Transverse colon (tissue), 4 donors: ENCODE data around the gene CLIC5. TPM values are rescaled to one million over a fixed set of nuclear protein-coding genes. Genes with fewer than 3 reads are reported as not detected.

Source experiments
- DNase-seq: peaks from one replicate; pipeline ENCODE4 v3.0.0-alpha.2; 2019
- H3K27ac ChIP-seq, 4 donors: fragments of 200-600 bp; sonication (generic); 2 replicates each; pipeline ENCODE4 v1.5.1; 2016 to 2018; ENCODE audit warnings: inconsistent platforms in 4 of 4
- H3K27me3 ChIP-seq: fragments of 200-600 bp; sonication (generic); 2 replicates; pipeline ENCODE4 v1.5.1; 2017; ENCODE audit warnings: inconsistent platforms
- H3K36me3 ChIP-seq, 4 donors: fragments of 200-600 bp; sonication (generic); 2 replicates each; pipeline ENCODE4 v1.5.1; 2017 to 2019; ENCODE audit warnings: inconsistent platforms in 4 of 4
- H3K4me1 ChIP-seq, 4 donors: fragments of 200-600 bp; sonication (generic); 2 replicates each; pipeline ENCODE4 v1.5.1; 2017 to 2020; ENCODE audit warnings: inconsistent platforms in 4 of 4
- H3K4me3 ChIP-seq, 4 donors: fragments of 200-600 bp; sonication (generic); 1 replicate in 1 of 4; 2 replicates in 3 of 4; pipeline versions ENCODE4 v1.5.1 to v1.6.1; 2017 to 2019; ENCODE audit warnings: inconsistent platforms in 4 of 4
- H3K9me3 ChIP-seq, 2 donors: fragments of 200-600 bp; sonication (generic); 2 replicates each; pipeline ENCODE4 v1.5.1; 2017 to 2019; ENCODE audit warnings: inconsistent platforms in 2 of 2
- EP300 ChIP-seq: sonication (generic); formaldehyde crosslinking; IDR thresholded peaks from one replicate; pipeline ENCODE4 v1.6.1; 2017; ENCODE audit warnings: antibody characterized with exemption, low read depth
- POLR2A ChIP-seq: fragments of 450-650 bp; IDR thresholded peaks from one replicate; pipeline ENCODE4 v1.6.1; 2016; ENCODE audit warnings: antibody characterized with exemption, mild to moderate bottlenecking, moderate library complexity
- POLR2AphosphoS5 ChIP-seq, 3 donors: sonication (generic); formaldehyde crosslinking; IDR thresholded peaks; one replicate each; pipeline ENCODE4 v1.6.1; 2016; ENCODE audit warnings: antibody characterized with exemption in 3 of 3
- WGBS, 2 donors: methylation state at CpG; one replicate each; pipeline ENCODE4 v1.1.5; 2018; ENCODE audit warnings: low coverage in 1 of 2; 5-methylcytosine and 5-hydroxymethylcytosine counted together
- in situ Hi-C, 4 donors: fragments of 200-750 bp; cut with MboI; loops; one replicate each; pipeline versions ENCODE4 v1.15.0 to v1.15.1; 2017; ENCODE audit warnings: low sequenced_read_pairs in 3 of 4, low pct_ligation_motif_present in 1 of 4, low pct_unique_long_range_greater_than_20kb in 1 of 4
- intact Hi-C: fragments of 100-400 bp; cut with DNase I; formaldehyde crosslinking; loops from one replicate; pipeline ENCODE4 v1.15.1; 2023; ENCODE audit warnings: low total_unique reads
- total RNA-seq, 4 donors: library from RNA; depleted of rRNA; stranded (reverse); fragments of >200 nt; gene quantifications; one replicate each; pipeline ENCODE4 v1.1.0, GENCODE V29; 2016
- TF ChIP-seq, protein P1 (sequence below), 5 experiments: fragments of 200-600 bp in 3 of 5; fragments of 450-650 bp in 2 of 5; sonication (generic) in 3 of 5; IDR thresholded peaks; 1 replicate in 2 of 5; 2 replicates in 3 of 5; pipeline ENCODE4 v1.5.1; 2016 to 2017; ENCODE audit warnings: antibody characterized with exemption in 5 of 5, inconsistent platforms in 3 of 5, mild to moderate bottlenecking in 2 of 5, moderate library complexity in 1 of 5

Gene CLIC5
- total RNA-seq, 4 donors from 2014 or later = 5.0 to 222 (median 149) TPM

DNA sequence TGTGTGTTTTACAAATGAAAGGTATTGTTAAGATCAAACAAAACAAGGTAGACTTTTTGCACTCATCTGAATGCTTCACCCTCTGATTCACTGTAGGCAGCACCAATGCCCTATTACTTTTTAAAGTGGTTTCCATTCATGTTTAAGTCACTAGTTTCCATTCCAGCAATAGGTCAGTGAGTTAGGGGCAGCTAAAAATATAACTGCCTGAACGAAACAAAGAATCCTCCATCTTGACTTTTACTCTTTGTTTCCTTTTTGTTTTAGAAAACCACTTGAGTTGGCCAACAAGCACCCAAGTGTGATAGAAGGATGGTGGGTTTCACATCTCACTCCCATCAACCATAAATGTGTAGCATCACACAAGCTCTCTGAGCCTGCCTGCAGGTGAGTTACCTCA, 25.5 kb downstream of the CLIC5 start:
- whole genome bisulfite sequencing, 2 donors = 77% methylated on average over 1 of the region's 1 CpG; no CpG with 5 or more reads in 1 of the 2 donors
- in situ Hi-C loops (no loop called here), intact Hi-C loops (no loop called here)
- Histone ChIP-seq H3K9me3 (no peaks in the 10 kb centered on the region), H3K4me1 (peaks cover 0 to 28% (median 9%) of the 10 kb centered on the region in 4 donors), H3K27me3 (no peaks in the 10 kb centered on the region), H3K36me3 (no peaks in the 10 kb centered on the region), H3K27ac (no peak overlapping the region), H3K4me3 (no peak overlapping the region)
- TF ChIP-seq POLR2A (no peak), EP300 (no peak)
- no peak for DNase-seq

DNA sequence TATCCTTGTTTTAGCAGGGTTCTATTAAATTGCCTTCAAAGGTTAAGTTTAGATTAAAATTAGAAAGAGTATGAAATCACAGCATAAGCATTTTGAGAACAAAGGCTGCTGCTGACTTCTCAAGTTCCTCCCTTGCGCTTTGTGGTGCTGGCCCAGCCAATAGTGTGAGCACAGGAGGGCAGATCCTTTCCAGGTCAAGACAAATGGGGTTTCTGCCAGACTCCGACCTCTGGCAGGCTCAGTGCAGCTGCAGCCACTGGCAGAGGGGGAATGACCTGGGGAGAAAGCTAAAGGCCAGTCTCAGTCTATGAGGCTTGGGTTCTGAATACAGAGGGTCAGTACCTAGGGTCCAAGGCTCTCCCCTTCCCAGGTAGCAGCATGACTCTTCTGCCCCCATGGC, 27.0 kb downstream of the CLIC5 start:
- H3K4me3 ChIP-seq = no peak overlapping the region
- DNase-seq = no peak
- peaks cover 0 to 31% (median 9%) of the 10 kb centered on the region in 4 donors for H3K4me1 ChIP-seq
- peak overlapping the region in 3 of 4 donors; percentile 55 to 62 (median 57) for H3K27ac ChIP-seq
- H3K9me3 ChIP-seq = no peaks in the 10 kb centered on the region
- 80% methylated on average over 2 of the region's 2 CpGs; no CpG with 5 or more reads in 1 of the 2 donors for WGBS, 2 donors
- no peak for TF ChIP-seq POLR2A
- TF ChIP-seq, protein P1, sequence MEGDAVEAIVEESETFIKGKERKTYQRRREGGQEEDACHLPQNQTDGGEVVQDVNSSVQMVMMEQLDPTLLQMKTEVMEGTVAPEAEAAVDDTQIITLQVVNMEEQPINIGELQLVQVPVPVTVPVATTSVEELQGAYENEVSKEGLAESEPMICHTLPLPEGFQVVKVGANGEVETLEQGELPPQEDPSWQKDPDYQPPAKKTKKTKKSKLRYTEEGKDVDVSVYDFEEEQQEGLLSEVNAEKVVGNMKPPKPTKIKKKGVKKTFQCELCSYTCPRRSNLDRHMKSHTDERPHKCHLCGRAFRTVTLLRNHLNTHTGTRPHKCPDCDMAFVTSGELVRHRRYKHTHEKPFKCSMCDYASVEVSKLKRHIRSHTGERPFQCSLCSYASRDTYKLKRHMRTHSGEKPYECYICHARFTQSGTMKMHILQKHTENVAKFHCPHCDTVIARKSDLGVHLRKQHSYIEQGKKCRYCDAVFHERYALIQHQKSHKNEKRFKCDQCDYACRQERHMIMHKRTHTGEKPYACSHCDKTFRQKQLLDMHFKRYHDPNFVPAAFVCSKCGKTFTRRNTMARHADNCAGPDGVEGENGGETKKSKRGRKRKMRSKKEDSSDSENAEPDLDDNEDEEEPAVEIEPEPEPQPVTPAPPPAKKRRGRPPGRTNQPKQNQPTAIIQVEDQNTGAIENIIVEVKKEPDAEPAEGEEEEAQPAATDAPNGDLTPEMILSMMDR (IDR thresholded peaks at IDR 0.05) = no peak
- TF ChIP-seq EP300 = no peak
- no peak for TF ChIP-seq POLR2AphosphoS5 (IDR thresholded peaks at IDR 0.05)
- in situ Hi-C loops = no loop called here
- H3K27me3 ChIP-seq = no peaks in the 10 kb centered on the region
- no peaks in the 10 kb centered on the region for H3K36me3 ChIP-seq
- intact Hi-C loops = no loop called here

DNA sequence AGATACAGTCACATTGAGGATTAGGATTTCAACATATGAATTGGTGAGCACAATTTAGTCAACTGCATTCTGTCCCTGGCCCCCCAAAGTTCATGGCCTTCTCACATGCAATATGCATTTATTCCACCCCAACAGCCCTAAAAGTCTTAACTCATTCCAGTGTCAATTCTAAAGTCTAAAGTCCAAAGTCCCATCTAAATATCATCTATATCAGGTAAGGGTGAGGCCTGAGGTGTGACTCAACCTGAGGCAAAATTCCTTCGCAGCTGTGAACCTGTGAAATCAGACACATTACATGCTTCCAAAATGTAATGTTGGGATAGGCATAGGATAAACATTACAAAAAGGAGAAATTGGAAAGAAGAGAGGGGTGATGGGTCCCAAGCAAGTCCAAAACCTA, 27.8 kb downstream of the CLIC5 start:
- peak; percentile 29 for DNase-seq

DNA sequence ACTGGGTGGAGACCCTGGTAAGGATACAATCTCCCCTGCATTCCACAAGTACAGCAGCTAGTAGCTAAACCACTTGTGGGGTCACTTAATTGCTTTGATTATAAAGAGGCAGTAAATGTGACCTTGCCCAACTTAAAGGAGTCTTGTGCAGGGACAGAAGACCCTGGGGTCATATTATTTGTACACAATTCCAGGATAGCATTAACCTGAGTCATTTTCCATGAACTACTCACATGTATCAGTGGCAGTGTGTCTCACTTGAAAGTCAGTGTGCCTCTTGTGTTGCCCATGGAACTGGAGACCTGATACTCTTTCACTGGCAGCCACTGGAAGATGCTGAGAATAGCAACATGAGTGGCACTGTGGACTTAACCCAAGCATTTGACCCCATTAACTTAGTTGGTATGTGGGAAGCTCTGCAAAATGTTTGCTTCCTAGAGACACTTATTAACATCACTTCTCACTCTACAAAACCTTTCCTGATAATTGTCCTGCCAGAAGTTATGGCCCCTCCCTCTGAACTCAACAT, 28.9 kb downstream of the CLIC5 start:
- no peak for TF ChIP-seq EP300
- TF ChIP-seq POLR2A = no peak
- TF ChIP-seq, protein P1 (IDR thresholded peaks at IDR 0.05) = no peak
- no peak for TF ChIP-seq POLR2AphosphoS5 (IDR thresholded peaks at IDR 0.05)
- Histone ChIP-seq H3K27me3 (no peaks in the 10 kb centered on the region), H3K27ac (peak overlapping the region in 1 of 4 donors; percentile 62), H3K4me3 (no peak overlapping the region), H3K4me1 (peaks cover 4 to 47% (median 12%) of the 10 kb centered on the region in 4 donors), H3K9me3 (no peaks in the 10 kb centered on the region), H3K36me3 (no peaks in the 10 kb centered on the region)
- no peak for DNase-seq
- in situ Hi-C loops = no loop called here
- intact Hi-C loops = no loop called here

More for the DNA sequence above, 27.8 kb downstream of the CLIC5 start:
- TF ChIP-seq, protein P1 (IDR thresholded peaks at IDR 0.05) = no peak
- no peak for TF ChIP-seq POLR2A
- TF ChIP-seq POLR2AphosphoS5 (IDR thresholded peaks at IDR 0.05) = peak in 2 of 3 donors; percentile 59 to 72
- TF ChIP-seq EP300 = peak; percentile 21
- in situ Hi-C loops (no loop called here), intact Hi-C loops (no loop called here)
- Histone ChIP-seq H3K4me1 (peaks cover 4 to 36% (median 12%) of the 10 kb centered on the region in 4 donors), H3K27ac (peak overlapping the region; percentile 14 to 62 (median 56)), H3K27me3 (no peaks in the 10 kb centered on the region), H3K4me3 (no peak overlapping the region), H3K9me3 (no peaks in the 10 kb centered on the region), H3K36me3 (no peaks in the 10 kb centered on the region)
- WGBS, 2 donors = 40 to 71% methylated on average over 1 of the region's 1 CpG
